NT2/D1 (cell line): Measurements from ENCODE around the gene PTH2R.

ENCODE experiments used
- SUZ12 ChIP-seq: IDR thresholded peaks from 2 replicates; pipeline ENCODE4 v1.6.1; 2011; ENCODE audit not compliant: insufficient read length, insufficient read depth; ENCODE audit errors: extremely low read depth
- YY1 ChIP-seq: IDR thresholded peaks from 2 replicates; pipeline ENCODE4 v1.6.1; 2011; ENCODE audit not compliant: insufficient read length, insufficient read depth
- ZNF274 ChIP-seq: IDR thresholded peaks from 2 replicates; pipeline ENCODE4 v1.6.1; 2011; ENCODE audit warnings: mild to moderate bottlenecking, low read depth, low read length

DNA sequence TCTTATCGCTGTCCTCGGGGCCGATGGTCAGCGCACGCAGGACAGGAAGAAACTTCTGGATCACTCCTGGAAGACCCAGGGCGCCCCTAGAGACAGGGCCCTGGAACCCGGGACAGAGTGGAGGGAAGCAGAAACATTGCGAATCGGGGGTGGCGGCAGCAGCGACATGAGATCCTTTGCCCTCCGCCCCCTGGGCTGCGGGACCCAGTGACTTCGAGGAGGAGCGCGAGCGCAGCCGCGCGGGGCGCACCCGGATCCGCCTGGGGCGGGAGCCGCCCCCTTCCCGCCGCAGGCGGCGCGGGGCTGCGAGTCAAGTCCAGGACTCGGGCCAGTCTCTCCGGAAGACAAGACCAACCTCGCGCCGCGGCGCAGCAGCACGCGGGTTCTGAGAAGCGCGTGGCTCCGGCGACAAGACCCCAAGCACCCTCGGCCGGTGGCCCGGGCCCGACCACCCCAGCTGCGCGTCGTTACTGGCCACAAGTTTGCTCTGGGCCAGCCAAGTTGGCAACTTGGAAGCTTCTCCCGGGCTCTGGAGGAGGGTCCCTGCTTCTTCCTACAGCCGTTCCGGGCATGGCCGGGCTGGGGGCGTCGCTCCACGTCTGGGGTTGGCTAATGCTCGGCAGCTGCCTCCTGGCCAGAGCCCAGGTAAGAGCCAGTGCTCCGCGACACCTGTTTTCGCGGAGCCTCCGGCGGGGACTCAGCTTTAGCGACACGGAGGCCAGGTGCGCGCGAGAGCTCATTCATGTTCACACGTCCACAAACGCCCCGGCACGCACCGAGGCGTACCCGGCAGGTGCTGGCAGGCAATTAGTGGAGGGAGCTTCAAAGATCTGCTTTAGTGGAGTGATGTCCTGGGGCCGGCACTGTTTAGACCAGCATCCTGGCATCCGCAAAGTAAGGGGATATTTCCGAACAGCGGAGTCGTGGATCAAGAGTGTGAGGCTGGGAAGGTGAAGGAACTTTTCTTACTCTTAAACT lies at the start of gene PTH2R:
- TF ChIP-seq YY1 (no peak), ZNF274 (no peak), SUZ12 (no peak)
